Gastrocnemius medialis (tissue), 4 donors: ENCODE measurements around the gene ABCC4. TPM values are rescaled to one million over a fixed set of nuclear protein-coding genes. Genes with fewer than 3 reads are reported as not detected.

Experiments
- ATAC-seq, 2 donors: fragments of 150-250 bp; one replicate each; pipeline ENCODE4 v1.9.1; 2016
- DNase-seq, 2 donors: peaks; one replicate each; pipeline ENCODE4 v3.0.0-alpha.2; 2019
- H3K27ac ChIP-seq, 4 donors: fragments of 200-600 bp; sonication (generic); 1 replicate in 1 of 4; 2 replicates in 3 of 4; pipeline ENCODE4 v1.5.1; 2016 to 2018; ENCODE audit warnings: mild to moderate bottlenecking in 2 of 4, moderate library complexity in 1 of 4
- H3K27me3 ChIP-seq, 3 donors: fragments of 200-600 bp; sonication (generic) in 2 of 3; 1 replicate in 1 of 3; 2 replicates in 2 of 3; pipeline versions ENCODE4 v1.5.1 to v1.6.0; 2016 to 2019; ENCODE audit warnings: mild to moderate bottlenecking in 1 of 3, moderate library complexity in 1 of 3
- H3K36me3 ChIP-seq, 2 donors: fragments of 200-600 bp; sonication (generic) in 1 of 2; one replicate each; pipeline ENCODE4 v1.5.1; 2017 to 2018
- H3K4me1 ChIP-seq, 2 donors: fragments of 200-600 bp; sonication (generic) in 1 of 2; one replicate each; pipeline ENCODE4 v1.5.1; 2016 to 2017; ENCODE audit warnings: mild to moderate bottlenecking in 2 of 2
- H3K4me3 ChIP-seq, 4 donors: fragments of 200-600 bp; sonication (generic) in 3 of 4; 1 replicate in 1 of 4; 2 replicates in 3 of 4; pipeline ENCODE4 v1.5.1; 2016 to 2019; ENCODE audit warnings: mild to moderate bottlenecking in 2 of 4
- H3K9me3 ChIP-seq, 3 donors: fragments of 200-600 bp; sonication (generic) in 2 of 3; 1 replicate in 1 of 3; 2 replicates in 2 of 3; pipeline ENCODE4 v1.5.1; 2016 to 2019
- CTCF ChIP-seq, 5 experiments: fragments of 450-650 bp in 3 of 5; fragments of 200-600 bp in 2 of 5; sonication (generic) in 2 of 5; IDR thresholded peaks in 4 of 5; conservative IDR thresholded peaks in 1 of 5; 1 replicate in 4 of 5; 2 replicates in 1 of 5; pipeline ENCODE4 v1.5.1; 2016 to 2019; ENCODE audit warnings: antibody characterized with exemption in 5 of 5, mild to moderate bottlenecking in 3 of 5, moderate library complexity in 3 of 5
- POLR2A ChIP-seq, 2 donors: fragments of 450-650 bp; IDR thresholded peaks; one replicate each; pipeline ENCODE4 v1.6.1; 2017; ENCODE audit warnings: antibody characterized with exemption in 2 of 2, mild to moderate bottlenecking in 2 of 2, moderate library complexity in 2 of 2
- in situ Hi-C, 4 donors: fragments of 200-750 bp; cut with MboI; loops; one replicate each; pipeline versions ENCODE4 v1.15.0 to v1.8.0; 2017; ENCODE audit warnings: low sequenced_read_pairs in 4 of 4
- intact Hi-C: fragments of 100-400 bp; cut with DNase I; formaldehyde crosslinking; loops from one replicate; pipeline ENCODE4 v1.15.1; 2023; ENCODE audit warnings: low total_unique reads
- total RNA-seq, 4 donors: library from RNA; depleted of rRNA; stranded (reverse); fragments of >200 nt; gene quantifications; one replicate each; pipeline versions ENCODE4 v1.1.0 to v1.2.3, GENCODE V29; 2016

Gene ABCC4
- total RNA-seq, 4 donors from 2014 or later: 5.4 to 16.2 (median 11.9) TPM

GRCh38 chr13:94988654-94989053, 312.6 kb downstream of the ABCC4 start:
- peaks cover 0 to 7% (median 3%) of the 10 kb centered on the region in 3 donors for H3K27me3 ChIP-seq
- in situ Hi-C loops: no loop called here
- intact Hi-C loops: no loop called here
- TF ChIP-seq CTCF (IDR thresholded peaks at IDR 0.05 in 4 of 5, conservative IDR thresholded peaks at IDR 0.05 in 1 of 5): no peak
- TF ChIP-seq POLR2A (IDR thresholded peaks at IDR 0.05): no peak
- H3K27ac ChIP-seq: no peak overlapping the region
- ATAC-seq (no peak), DNase-seq (no peak)
- no peaks in the 10 kb centered on the region for H3K9me3 ChIP-seq
- no peaks in the 10 kb centered on the region for H3K4me1 ChIP-seq
- no peak overlapping the region for H3K4me3 ChIP-seq
- no peaks in the 10 kb centered on the region for H3K36me3 ChIP-seq

GRCh38 chr13:94987869-94988268, 313.4 kb downstream of the ABCC4 start:
- Histone ChIP-seq H3K9me3 (no peaks in the 10 kb centered on the region), H3K27me3 (peaks cover 0 to 7% (median 3%) of the 10 kb centered on the region in 3 donors), H3K36me3 (no peaks in the 10 kb centered on the region), H3K27ac (no peak overlapping the region), H3K4me3 (no peak overlapping the region), H3K4me1 (no peaks in the 10 kb centered on the region)
- in situ Hi-C loops: no loop called here
- TF ChIP-seq CTCF (IDR thresholded peaks at IDR 0.05 in 4 of 5, conservative IDR thresholded peaks at IDR 0.05 in 1 of 5): no peak
- no peak for TF ChIP-seq POLR2A (IDR thresholded peaks at IDR 0.05)
- intact Hi-C loops: no loop called here
- no peak for ATAC-seq
- no peak for DNase-seq

- TF ChIP-seq POLR2A (IDR thresholded peaks at IDR 0.05) (no peak), CTCF (IDR thresholded peaks at IDR 0.05 in 4 of 5, conservative IDR thresholded peaks at IDR 0.05 in 1 of 5) (no peak)
- DNase-seq (no peak), ATAC-seq (no peak)
- H3K36me3 ChIP-seq: no peaks in the 10 kb centered on the region
- no peaks in the 10 kb centered on the region for H3K4me1 ChIP-seq
- in situ Hi-C loops: no loop called here
- no peak overlapping the region for H3K4me3 ChIP-seq
- intact Hi-C loops: no loop called here
- H3K9me3 ChIP-seq: no peaks in the 10 kb centered on the region
- no peak overlapping the region for H3K27ac ChIP-seq
- H3K27me3 ChIP-seq: peaks cover 0 to 7% (median 3%) of the 10 kb centered on the region in 3 donors
Measured at GRCh38 chr13:94987081-94987480, 314.2 kb downstream of the ABCC4 start.

GRCh38 chr13:94984958-94985357, 316.3 kb downstream of the ABCC4 start:
- H3K27ac ChIP-seq: no peak overlapping the region
- in situ Hi-C loops: no loop called here
- H3K36me3 ChIP-seq: no peaks in the 10 kb centered on the region
- intact Hi-C loops: no loop called here
- DNase-seq (no peak), ATAC-seq (no peak)
- no peak for TF ChIP-seq POLR2A (IDR thresholded peaks at IDR 0.05)
- TF ChIP-seq CTCF (IDR thresholded peaks at IDR 0.05 in 4 of 5, conservative IDR thresholded peaks at IDR 0.05 in 1 of 5): no peak
- H3K27me3 ChIP-seq: no peaks in the 10 kb centered on the region
- no peaks in the 10 kb centered on the region for H3K9me3 ChIP-seq
- H3K4me1 ChIP-seq: no peaks in the 10 kb centered on the region
- H3K4me3 ChIP-seq: no peak overlapping the region

- Histone ChIP-seq H3K4me1 (no peaks in the 10 kb centered on the region), H3K36me3 (no peaks in the 10 kb centered on the region), H3K27me3 (no peaks in the 10 kb centered on the region), H3K9me3 (no peaks in the 10 kb centered on the region), H3K27ac (no peak overlapping the region), H3K4me3 (no peak overlapping the region)
- intact Hi-C loops: no loop called here
- no peak for DNase-seq
- TF ChIP-seq POLR2A (IDR thresholded peaks at IDR 0.05): no peak
- TF ChIP-seq CTCF (IDR thresholded peaks at IDR 0.05 in 4 of 5, conservative IDR thresholded peaks at IDR 0.05 in 1 of 5): no peak
- in situ Hi-C loops: no loop called here
- ATAC-seq: no peak
Measured at GRCh38 chr13:94978516-94978915, 322.7 kb downstream of the ABCC4 start.
